HepG2 (cell line): ENCODE results near the gene RCBTB2. TPM values are rescaled to one million over a fixed set of nuclear protein-coding genes. Genes with fewer than 3 reads are reported as not detected.

ENCODE experiments used
- ATAC-seq: fragments of 200-7000 bp; cut with Tn5 transposase; 3 replicates; pipeline ENCODE4 v1.9.1; 2020; ENCODE audit warnings: mild to moderate bottlenecking, moderate library complexity
- BruUV-seq: library from RNA; stranded (reverse); fragments of 400-500 nt; replicated peaks from 2 replicates; lab custom pipeline; 2021; lab: Mats Ljungman, UMichigan
- CTCF ChIA-PET: fragments of 300-600 bp; formaldehyde crosslinking; extraction: SDS; loops from one replicate; lab custom pipeline; 2021; ENCODE audit warnings: low total read pairs, inconsistent platforms, low intra/inter-chr PET ratio; lab: Yijun Ruan, JAX
- POLR2A ChIA-PET: fragments of 350-600 bp; sonication (Branson Sonifier 250); formaldehyde crosslinking; loops from one replicate; lab custom pipeline; 2020; ENCODE audit warnings: antibody characterized with exemption, inconsistent platforms; lab: Yijun Ruan, JAX
- DNase-seq: peaks from one replicate; pipeline ENCODE4 v3.0.0-alpha.2; 2015; ENCODE audit warnings: low spot score
- FAIRE-seq: peaks from 3 replicates; lab custom pipeline; 2011; peaks lifted over from hg19 to GRCh38; lab: Jason Lieb, UNC
- H2AFZ ChIP-seq: one replicate; pipeline ENCODE4 v1.6.1; 2011; ENCODE audit warnings: low read length, inconsistent platforms
- H3K27ac ChIP-seq: fragments of 300-600 bp; 3 replicates; pipeline ENCODE4 v1.8.0; 2011; ENCODE audit warnings: mixed run types, mild to moderate bottlenecking, mixed read lengths, low read length, inconsistent platforms; ENCODE audit not compliant: insufficient read depth; ENCODE audit errors: extremely low read length
- H3K27me3 ChIP-seq, 2 experiments: fragments of 200-600 bp in 1 of 2; 2 replicates in 1 of 2; 3 replicates in 1 of 2; pipeline versions ENCODE4 v1.6.0 to v1.8.0; 2011; ENCODE audit warnings: low read length in 2 of 2, mild to moderate bottlenecking in 2 of 2, moderate library complexity in 2 of 2, inconsistent platforms in 1 of 2; ENCODE audit not compliant: insufficient read depth in 2 of 2, control insufficient read depth in 1 of 2
- H3K36me3 ChIP-seq, 2 experiments: fragments of 200-600 bp in 1 of 2; replicated peaks in 1 of 2; 2 replicates in 1 of 2; 3 replicates in 1 of 2; pipeline versions ENCODE4 v1.5.1 to v1.8.0; 2011; ENCODE audit warnings: low read length in 2 of 2, inconsistent platforms in 1 of 2; ENCODE audit not compliant: insufficient read depth in 2 of 2, control insufficient read depth in 1 of 2
- H3K4me1 ChIP-seq: 2 replicates; pipeline ENCODE4 v1.5.1; 2012; ENCODE audit warnings: low read length, inconsistent platforms; ENCODE audit not compliant: insufficient read depth
- H3K4me2 ChIP-seq: 2 replicates; pipeline ENCODE4 v1.6.0; 2011; ENCODE audit warnings: low read depth, low read length, inconsistent platforms
- H3K4me3 ChIP-seq, 3 experiments: fragments of 200-600 bp in 1 of 3; sonication (generic), shearing (Covaris generic) in 1 of 3; replicated peaks in 1 of 3; 2 replicates each; pipeline ENCODE4 v1.5.1; 2011 to 2016; ENCODE audit warnings: low read length in 3 of 3, inconsistent platforms in 2 of 3, low read depth in 2 of 3, mild to moderate bottlenecking in 2 of 3, control low read depth in 1 of 3, mixed read lengths in 1 of 3; ENCODE audit not compliant: insufficient read depth in 1 of 3
- H3K79me2 ChIP-seq: one replicate; pipeline ENCODE4 v1.6.1; 2011; ENCODE audit warnings: low read length, inconsistent platforms; ENCODE audit not compliant: insufficient read depth
- H3K9ac ChIP-seq: 2 replicates; pipeline ENCODE4 v1.6.0; 2011; ENCODE audit warnings: mild to moderate bottlenecking, low read depth, low read length, inconsistent platforms; ENCODE audit not compliant: insufficient read depth
- H3K9me3 ChIP-seq: 2 replicates; pipeline ENCODE4 v1.5.1; 2012; ENCODE audit warnings: mild to moderate bottlenecking, low read length
- H4K20me1 ChIP-seq: 2 replicates; pipeline ENCODE4 v1.6.0; 2011; ENCODE audit warnings: inconsistent platforms, mild to moderate bottlenecking, low read length, moderate library complexity; ENCODE audit not compliant: insufficient read depth
- EZH2 ChIP-seq: conservative IDR thresholded peaks from 2 replicates; pipeline ENCODE4 v1.6.1; 2012; ENCODE audit warnings: mild to moderate bottlenecking, low read depth, low read length, moderate library complexity
- FOSL2 ChIP-seq: sonication (generic); formaldehyde crosslinking; IDR thresholded peaks from 2 replicates; pipeline ENCODE4 v1.4.0; 2020; ENCODE audit warnings: missing genetic modification reagents
- GABPB1 ChIP-seq: IDR thresholded peaks from 2 replicates; pipeline ENCODE4 v1.6.1; 2016; ENCODE audit warnings: mild to moderate bottlenecking, missing genetic modification reagents, moderate library complexity, missing compliant biosample characterization
- REXO4 ChIP-seq: sonication (generic); formaldehyde crosslinking; IDR thresholded peaks from 2 replicates; pipeline ENCODE4 v1.8.0; 2022; ENCODE audit warnings: missing genetic modification reagents, mild to moderate bottlenecking, borderline replicate concordance
- RFX5 ChIP-seq: IDR thresholded peaks from 2 replicates; pipeline ENCODE4 v1.6.1; 2011; ENCODE audit warnings: low read depth, low read length, improper control_type of control experiment
- SMC3 ChIP-seq: IDR thresholded peaks from 2 replicates; pipeline ENCODE4 v1.6.1; 2011; ENCODE audit warnings: low read length, improper control_type of control experiment
- TBX3 ChIP-seq: fragments of 450-650 bp; IDR thresholded peaks from 2 replicates; pipeline ENCODE4 v1.6.1; 2017; ENCODE audit warnings: antibody characterized with exemption, mild to moderate bottlenecking, inconsistent platforms, borderline replicate concordance
- TCF7L2 ChIP-seq: IDR thresholded peaks from 2 replicates; pipeline ENCODE4 v1.6.1; 2011; ENCODE audit warnings: mild to moderate bottlenecking, low read depth, low read length, moderate library complexity
- ZNF12 ChIP-seq: sonication (generic); formaldehyde crosslinking; IDR thresholded peaks from 2 replicates; pipeline ENCODE4 v1.5.0; 2020; ENCODE audit warnings: missing genetic modification reagents
- ZNF20 ChIP-seq: sonication (generic); formaldehyde crosslinking; IDR thresholded peaks from 2 replicates; pipeline ENCODE4 v1.4.0; 2020; ENCODE audit warnings: mild to moderate bottlenecking, moderate library complexity, missing genetic modification reagents
- ZNF605 ChIP-seq: sonication (generic); formaldehyde crosslinking; IDR thresholded peaks from 2 replicates; pipeline ENCODE4 v1.8.0; 2022; ENCODE audit warnings: mild to moderate bottlenecking, missing genetic modification reagents
- WGBS: methylation state at CpG from one replicate; pipeline ENCODE4 v1.1.6; 2017; ENCODE audit warnings: low lambda C conversion rate; 5-methylcytosine and 5-hydroxymethylcytosine counted together
- in situ Hi-C: cut with HindIII; loops from 2 replicates; pipeline ENCODE4 v1.10.0; 2017; ENCODE audit warnings: low pct_unique_long_range_greater_than_20kb; ENCODE audit not compliant: extremely low pct_ligation_motif_present
- intact Hi-C: fragments of 100-400 bp; cut with micrococcal nuclease; formaldehyde crosslinking; loops from one replicate; pipeline ENCODE4 v1.10.0; 2022; ENCODE audit not compliant: unreplicated experiment
- polyA plus RNA-seq, 8 experiments: library from polyadenylated mRNA; depleted of rRNA in 3 of 8; stranded (reverse) in 7 of 8; unstranded in 1 of 8; fragments of >200 nt; fragmentation: Illumina TruSeq in 4 of 8; extraction: Trizol in 4 of 8; gene quantifications; 2 replicates each; pipeline versions ENCODE4 v1.2.1 to v1.2.3, GENCODE V29; 2011 to 2016; ENCODE audit warnings: low read depth in 4 of 8, missing spikeins in 1 of 8, mixed read lengths in 1 of 8; ENCODE audit not compliant: insufficient read depth in 1 of 8
- total RNA-seq, 5 experiments: library from RNA; depleted of rRNA; stranded (reverse); fragments of >200 nt; fragmentation: Illumina TruSeq; extraction: Trizol; gene quantifications; 2 replicates each; pipeline ENCODE4 v1.2.3, GENCODE V29; 2016; ENCODE audit warnings: low read depth in 1 of 5
- TF ChIP-seq, protein P1 (sequence below): sonication (generic); formaldehyde crosslinking; IDR thresholded peaks from 2 replicates; pipeline ENCODE4 v1.8.0; 2023; ENCODE audit warnings: mild to moderate bottlenecking, missing genetic modification reagents

Gene RCBTB2
- total and polyA plus RNA-seq, 2 of the 13 experiments (the other 11 are each of a cell fraction or from before 2014, with no cell fraction given): 1.9 to 2.7 TPM

DNA sequence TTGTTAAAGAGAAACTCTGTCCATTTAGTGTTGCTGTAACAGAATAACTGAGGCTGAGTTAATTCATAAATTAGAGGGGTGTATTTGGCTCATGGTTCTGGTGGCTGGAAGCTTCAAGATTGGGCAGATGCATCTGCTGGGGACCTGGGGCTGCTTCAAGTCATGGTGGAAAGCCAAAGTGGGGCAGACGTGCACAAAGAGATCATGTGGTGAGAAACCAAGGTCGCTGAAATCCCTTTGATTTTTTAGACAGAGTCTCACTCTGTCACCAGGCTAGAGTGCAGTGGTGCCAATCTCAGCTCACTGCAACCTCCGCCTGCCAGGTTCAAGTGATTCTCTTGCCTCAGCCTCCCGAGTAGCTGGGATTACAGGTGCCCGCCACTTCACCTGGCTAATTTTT lies 46.0 kb downstream of the RCBTB2 start:
- no peak for TF ChIP-seq TCF7L2
- TF ChIP-seq ZNF12 (CRISPR knock-in tag): no peak
- no peak for TF ChIP-seq ZNF20 (CRISPR knock-in tag)
- no peak for TF ChIP-seq EZH2
- no peak for TF ChIP-seq TBX3
- TF ChIP-seq FOSL2: no peak
- no peak for TF ChIP-seq SMC3
- no peak for TF ChIP-seq GABPB1 (CRISPR knock-in tag)
- TF ChIP-seq REXO4: no peak
- TF ChIP-seq, protein P1, sequence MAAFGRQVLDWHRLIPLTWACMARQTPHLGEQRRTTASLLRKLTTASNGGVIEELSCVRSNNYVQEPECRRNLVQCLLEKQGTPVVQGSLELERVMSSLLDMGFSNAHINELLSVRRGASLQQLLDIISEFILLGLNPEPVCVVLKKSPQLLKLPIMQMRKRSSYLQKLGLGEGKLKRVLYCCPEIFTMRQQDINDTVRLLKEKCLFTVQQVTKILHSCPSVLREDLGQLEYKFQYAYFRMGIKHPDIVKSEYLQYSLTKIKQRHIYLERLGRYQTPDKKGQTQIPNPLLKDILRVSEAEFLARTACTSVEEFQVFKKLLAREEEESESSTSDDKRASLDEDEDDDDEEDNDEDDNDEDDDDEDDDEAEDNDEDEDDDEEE (CRISPR knock-in tag): no peak
- no peak for TF ChIP-seq RFX5
- TF ChIP-seq ZNF605: no peak
- H3K79me2 ChIP-seq: no peaks in the 10 kb centered on the region
- H4K20me1 ChIP-seq: no peaks in the 10 kb centered on the region
- CTCF ChIA-PET: no interaction called here
- peaks cover 11% of the 10 kb centered on the region for H3K4me1 ChIP-seq
- no peak overlapping the region for H2AFZ ChIP-seq
- in situ Hi-C loops (no loop called here), intact Hi-C loops (no loop called here)
- no peaks in the 10 kb centered on the region for H3K9me3 ChIP-seq
- ATAC-seq (no peak), DNase-seq (no peak), FAIRE-seq (no peak)
- no peak overlapping the region for H3K4me3 ChIP-seq
- H3K4me2 ChIP-seq: no peak overlapping the region
- H3K36me3 ChIP-seq: peaks cover 0 to 1% of the 10 kb centered on the region in 2 experiments; a peak in 1 of 5 replicates
- H3K27ac ChIP-seq: no peak overlapping the region
- H3K27me3 ChIP-seq: no peaks in the 10 kb centered on the region; a peak in 1 of 5 replicates
- 93% methylated on average over 5 of the region's 5 CpGs for WGBS
- POLR2A ChIA-PET: no interaction called here
- BruUV-seq: no TSS peak
- H3K9ac ChIP-seq: no peak overlapping the region
